ENCODE results near the gene SLC35F5. TPM values are rescaled to one million over a fixed set of nuclear protein-coding genes. Genes with fewer than 3 reads are reported as not detected.
"Not testable (repeated sequence)": the region's sequence is repeated elsewhere in the genome, so short reads cannot be mapped to it uniquely, and the experiment has no call there.

Gene SLC35F5
- total and polyA plus RNA-seq, 9 donors = 19.5 to 77.9 (median 59.8) TPM

DNA sequence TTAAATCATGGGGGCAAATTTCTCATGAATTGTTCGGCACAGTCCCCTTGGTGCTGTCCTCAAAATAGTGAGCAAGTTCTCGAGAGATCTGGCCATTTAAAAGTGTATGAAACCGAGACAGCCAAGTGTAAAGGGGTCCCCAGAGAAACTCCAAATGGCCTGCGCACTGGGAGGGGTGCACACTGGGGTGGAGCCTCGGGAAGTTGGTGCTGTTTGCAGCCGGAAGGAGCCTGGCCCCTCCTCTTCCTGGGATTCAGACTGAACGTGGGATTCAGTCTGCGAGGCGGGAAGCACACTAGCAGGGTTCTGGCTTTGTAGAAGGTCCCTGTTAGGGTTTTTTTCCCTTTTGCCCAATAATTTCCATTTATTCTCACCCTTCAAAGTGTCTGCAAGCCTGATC is 80.6 kb downstream of the SLC35F5 start:
- intact Hi-C loops (cut with DNase I) = no loop called here

DNA sequence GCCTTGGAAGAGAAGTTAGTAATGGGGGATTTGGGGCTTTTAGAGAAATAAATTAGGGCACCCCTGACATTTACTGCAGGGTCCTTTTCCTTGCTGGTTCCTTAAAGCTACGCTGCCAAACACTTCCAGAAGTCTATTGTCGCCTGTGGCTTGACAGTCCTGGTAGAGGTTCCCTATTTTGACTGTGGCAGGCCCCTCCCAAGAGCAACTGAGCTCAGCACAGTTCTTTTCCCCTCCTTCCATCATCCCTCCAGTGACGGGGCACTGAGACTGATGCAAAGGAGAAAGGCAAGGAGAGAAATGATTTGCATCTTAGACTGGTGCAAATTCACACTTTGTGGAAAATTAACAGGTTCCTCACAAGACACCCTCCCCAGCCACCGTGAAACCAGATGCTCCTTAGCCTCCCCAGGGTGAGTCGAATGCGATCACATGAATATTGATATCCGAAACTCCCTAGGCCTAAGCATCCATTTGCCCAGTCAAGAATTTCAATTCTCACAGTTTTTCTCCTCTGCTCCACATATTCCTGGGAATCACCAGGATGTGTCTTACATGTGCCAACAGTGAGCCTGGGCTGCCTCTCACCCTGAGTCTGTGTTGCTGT is 84.0 kb downstream of the SLC35F5 start:
- Histone ChIP-seq H3K36me3 (no peaks in the 10 kb centered on the region), H3K27ac (no peak overlapping the region), H3K9me3 (no peaks in the 10 kb centered on the region), H3K4me3 (no peak overlapping the region), H3K27me3 (no peaks in the 10 kb centered on the region), H3K4me1 (ENCODE audit: insufficient read depth) (no peaks in the 10 kb centered on the region)
- TF ChIP-seq, protein P1, sequence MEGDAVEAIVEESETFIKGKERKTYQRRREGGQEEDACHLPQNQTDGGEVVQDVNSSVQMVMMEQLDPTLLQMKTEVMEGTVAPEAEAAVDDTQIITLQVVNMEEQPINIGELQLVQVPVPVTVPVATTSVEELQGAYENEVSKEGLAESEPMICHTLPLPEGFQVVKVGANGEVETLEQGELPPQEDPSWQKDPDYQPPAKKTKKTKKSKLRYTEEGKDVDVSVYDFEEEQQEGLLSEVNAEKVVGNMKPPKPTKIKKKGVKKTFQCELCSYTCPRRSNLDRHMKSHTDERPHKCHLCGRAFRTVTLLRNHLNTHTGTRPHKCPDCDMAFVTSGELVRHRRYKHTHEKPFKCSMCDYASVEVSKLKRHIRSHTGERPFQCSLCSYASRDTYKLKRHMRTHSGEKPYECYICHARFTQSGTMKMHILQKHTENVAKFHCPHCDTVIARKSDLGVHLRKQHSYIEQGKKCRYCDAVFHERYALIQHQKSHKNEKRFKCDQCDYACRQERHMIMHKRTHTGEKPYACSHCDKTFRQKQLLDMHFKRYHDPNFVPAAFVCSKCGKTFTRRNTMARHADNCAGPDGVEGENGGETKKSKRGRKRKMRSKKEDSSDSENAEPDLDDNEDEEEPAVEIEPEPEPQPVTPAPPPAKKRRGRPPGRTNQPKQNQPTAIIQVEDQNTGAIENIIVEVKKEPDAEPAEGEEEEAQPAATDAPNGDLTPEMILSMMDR (IDR thresholded peaks at IDR 0.05) = no peak
- TF ChIP-seq POLR2A (IDR thresholded peaks at IDR 0.05) (no peak), EP300 (IDR thresholded peaks at IDR 0.05) (no peak)
- DNase-seq = no peak
- WGBS, 3 donors = 71 to 76% (median 72%) methylated on average over 7 of the region's 7 CpGs
- intact Hi-C loops (cut with DNase I) = no loop called here

More for the DNA sequence above, 80.6 kb downstream of the SLC35F5 start:
- H3K4me1 ChIP-seq (ENCODE audit: insufficient read depth) = no peaks in the 10 kb centered on the region
- H3K4me3 ChIP-seq = no peak overlapping the region
- TF ChIP-seq EP300 (IDR thresholded peaks at IDR 0.05) (no peak), POLR2A (IDR thresholded peaks at IDR 0.05) (no peak)
- TF ChIP-seq, protein P1 (IDR thresholded peaks at IDR 0.05) = no peak
- H3K36me3 ChIP-seq = no peaks in the 10 kb centered on the region
- H3K27me3 ChIP-seq = no peaks in the 10 kb centered on the region
- H3K9me3 ChIP-seq = no peaks in the 10 kb centered on the region
- no peak overlapping the region for H3K27ac ChIP-seq
- DNase-seq = no peak
- 53 to 66% (median 64%) methylated on average over 9 of the region's 9 CpGs for WGBS, 3 donors

DNA sequence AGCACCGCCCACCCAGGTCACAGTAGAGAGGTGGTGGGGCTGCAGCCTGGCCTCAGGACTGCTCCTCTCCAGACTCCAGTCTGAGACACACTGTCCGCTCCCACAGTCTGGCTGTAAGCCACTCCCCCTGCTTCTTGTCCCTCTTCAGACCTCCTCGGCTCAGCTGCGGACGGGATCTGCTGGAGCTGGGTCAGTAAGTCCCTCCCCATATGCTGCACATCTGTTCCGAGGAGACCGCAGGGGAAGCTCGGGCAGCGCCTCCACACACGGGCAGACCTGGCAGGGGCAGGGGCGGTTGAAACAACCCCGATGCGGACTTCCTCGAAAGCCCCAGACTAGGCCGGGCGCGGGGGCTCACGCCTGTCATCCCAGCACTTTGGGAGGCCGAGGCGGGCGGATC is 87.4 kb downstream of the SLC35F5 start:
- H3K36me3 ChIP-seq; H3K9me3 ChIP-seq; H3K4me1 ChIP-seq (ENCODE audit: insufficient read depth); DNase-seq; intact Hi-C loops (cut with DNase I); H3K4me3 ChIP-seq; H3K27me3 ChIP-seq; H3K27ac ChIP-seq: not testable (repeated sequence)
- 92 to 94% (median 93%) methylated on average over 21 of the region's 21 CpGs for WGBS, 3 donors

DNA sequence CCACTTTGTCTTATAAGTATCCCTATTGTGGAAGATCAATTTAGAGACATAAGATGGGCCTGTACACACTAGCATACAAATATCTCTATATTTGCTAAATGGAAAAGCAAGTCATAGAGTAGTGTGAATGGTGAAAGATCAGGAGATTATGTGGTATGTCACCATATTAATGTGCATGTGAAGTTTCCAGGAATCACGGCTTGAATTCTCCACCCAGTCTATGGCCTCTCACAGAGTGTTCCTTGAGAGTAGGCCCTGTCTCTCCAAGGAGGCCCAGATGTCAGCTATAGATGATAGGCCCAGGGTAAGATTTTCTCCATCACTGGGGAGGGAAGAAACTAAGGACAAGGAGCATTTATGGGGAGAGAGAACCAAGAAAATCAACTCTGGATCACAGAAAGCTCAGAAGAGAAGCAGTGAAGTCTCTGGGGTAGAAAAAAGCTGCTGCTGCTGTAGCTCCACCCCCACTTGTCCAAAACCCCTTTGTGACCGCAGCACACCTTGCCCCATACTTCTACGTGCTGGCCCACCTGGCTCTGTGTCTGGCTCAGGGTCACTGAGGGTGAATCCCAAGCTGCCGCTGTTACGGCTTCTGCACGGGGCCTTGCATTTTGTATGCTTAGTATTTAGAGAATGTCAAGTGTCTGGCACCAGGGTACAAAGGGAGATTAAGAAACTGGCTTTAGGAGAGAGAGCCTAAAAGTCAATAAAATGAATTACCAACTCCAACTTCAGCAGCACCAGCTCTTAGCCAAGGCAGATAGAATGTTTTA is 91.5 kb downstream of the SLC35F5 start:
- H3K36me3 ChIP-seq, H3K27me3 ChIP-seq: not testable (repeated sequence)
- 76 to 87% (median 79%) methylated on average over 6 of the region's 6 CpGs for WGBS, 3 donors

GRCh38 chr2:113663285-113664060 is 93.0 kb downstream of the SLC35F5 start:
- H3K4me3 ChIP-seq; H3K27ac ChIP-seq; DNase-seq; H3K36me3 ChIP-seq; H3K9me3 ChIP-seq; intact Hi-C loops (cut with DNase I); H3K4me1 ChIP-seq (ENCODE audit: insufficient read depth); H3K27me3 ChIP-seq: not testable (repeated sequence)
- WGBS, 3 donors = 79 to 85% (median 84%) methylated on average over 10 of the region's 10 CpGs

More for the DNA sequence above, 91.5 kb downstream of the SLC35F5 start:
- H3K9me3 ChIP-seq; H3K27ac ChIP-seq; H3K4me3 ChIP-seq; DNase-seq; H3K4me1 ChIP-seq (ENCODE audit: insufficient read depth); intact Hi-C loops (cut with DNase I): not testable (repeated sequence)

Small RNA genes within 50 kb of the gene (microRNA-seq; reads per million reads assigned to microRNA genes)
- 0 reads per million in 3 donors for gene MIR4782

Small RNA genes within 50 kb of the gene (small RNA-seq; reads per million reads assigned to genes)
- gene MIR4782 (not detected), gene RNU6-744P (not detected)

Other genes starting within 250 kb of the SLC35F5 start
- 10 to 100 TPM in 6 of 7 donors, 1 to 10 TPM in 1; 9.5 to 32.9 (median 22.3) TPM for gene RABL2A, start 129.4 kb downstream of the SLC35F5 start, total RNA-seq
- gene RABL2A, start 129.4 kb downstream of the SLC35F5 start, polyA plus RNA-seq = 10 to 100 TPM; 15.0 to 22.1 TPM
- 100 to 1,000 TPM in 5 of 7 donors, 10 to 100 TPM in 2; 42.1 to 167 (median 133) TPM for gene ACTR3, start 133.4 kb upstream of the SLC35F5 start, total RNA-seq
- 100 to 1,000 TPM in 1 of 2 donors, 10 to 100 TPM in 1; 41.7 to 166 TPM for gene ACTR3, start 133.4 kb upstream of the SLC35F5 start, polyA plus RNA-seq